NCI-H226 (cell line): ENCODE measurements around the gene CRIM1.

Source experiments
- DNase-seq: peaks from one replicate; pipeline ENCODE4 v3.0.0-alpha.2; 2015

The CRIM1 gene

DNA sequence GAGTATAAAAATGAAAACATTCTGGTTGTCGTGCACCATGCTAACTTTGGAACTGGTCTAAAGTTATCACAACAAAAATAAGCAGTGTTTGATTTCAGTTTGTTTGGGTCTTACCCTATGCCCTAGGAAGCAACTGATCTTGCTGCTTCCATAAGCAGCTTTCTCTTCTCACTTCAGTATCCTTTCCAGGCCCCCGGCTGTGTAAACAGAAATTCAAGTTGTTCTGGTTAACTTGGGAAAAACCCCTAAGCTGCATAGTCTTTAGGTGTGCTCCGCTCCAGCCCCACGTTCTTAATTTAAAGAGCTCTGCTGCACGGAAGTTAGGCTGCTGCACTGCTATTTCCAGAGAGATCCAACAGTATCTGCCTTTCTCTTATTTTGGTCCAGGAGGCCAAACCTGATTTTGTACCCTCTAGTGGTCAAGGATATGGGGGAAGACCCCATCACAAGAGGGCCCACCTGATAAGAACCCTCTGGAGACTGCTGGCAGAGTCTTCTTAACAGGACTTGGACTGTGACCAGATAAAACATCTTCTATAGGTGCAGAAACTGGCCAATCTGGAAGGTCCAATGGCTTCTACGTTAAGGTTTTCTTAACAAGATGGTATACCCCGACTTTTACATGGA is 173.3 kb downstream of the CRIM1 start:
- no peak for DNase-seq

DNA sequence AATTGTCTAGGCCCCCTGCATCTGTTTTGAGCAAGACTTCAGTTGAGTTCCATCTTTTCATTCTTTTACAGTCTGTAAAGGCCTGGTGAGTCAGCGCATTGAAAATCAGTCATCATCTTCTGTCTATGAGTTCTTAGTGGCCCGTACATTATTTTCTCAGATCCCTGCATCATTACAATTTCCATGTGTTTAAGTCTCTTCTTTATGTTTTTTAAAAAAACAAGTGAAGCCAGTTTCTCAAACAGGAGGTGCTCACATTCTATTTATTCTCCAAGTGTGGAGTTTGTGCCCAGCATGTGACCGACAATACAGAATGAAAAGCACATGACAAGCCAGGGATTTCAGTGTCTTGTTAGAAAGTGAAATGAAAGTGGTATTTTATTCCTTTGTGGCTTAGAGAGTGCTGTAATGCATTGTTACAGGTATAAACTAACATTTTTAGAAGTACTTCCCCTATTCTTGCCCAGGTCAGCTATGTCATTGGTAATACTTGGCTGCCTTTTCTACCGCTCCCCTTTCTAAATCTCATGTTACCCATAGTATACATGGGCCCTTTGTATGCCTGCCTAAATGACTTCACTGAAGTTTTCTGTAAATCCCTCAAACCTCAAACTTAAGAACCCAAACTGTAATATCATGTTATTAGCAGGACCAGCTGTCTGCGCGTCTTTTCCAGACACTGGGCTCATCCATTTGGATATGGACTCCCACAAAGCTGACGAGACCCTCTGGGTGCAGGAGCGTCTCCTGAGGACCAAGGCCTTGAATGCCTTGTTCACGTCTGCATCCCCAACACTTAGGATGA is 174.8 kb downstream of the CRIM1 start:
- DNase-seq, result no peak

DNA sequence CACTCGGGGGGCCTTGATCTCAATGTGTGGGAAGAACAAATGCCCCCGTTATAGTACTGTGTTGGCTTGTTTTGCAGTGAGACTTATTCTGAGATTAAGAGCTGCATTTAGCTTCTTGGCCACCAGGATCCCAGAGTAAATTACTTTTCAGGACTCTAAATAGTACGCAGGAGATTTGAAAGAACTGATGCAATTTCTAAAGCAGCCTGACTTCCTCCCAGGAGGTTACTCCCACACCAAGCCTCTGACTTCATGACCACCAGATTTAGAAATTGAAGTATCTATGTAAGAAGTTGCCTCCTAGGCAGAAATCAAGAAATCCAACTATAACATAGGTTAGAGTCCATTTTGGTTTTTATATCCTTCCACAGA is 175.4 kb downstream of the CRIM1 start:
- DNase-seq, result peak; percentile 51

DNA sequence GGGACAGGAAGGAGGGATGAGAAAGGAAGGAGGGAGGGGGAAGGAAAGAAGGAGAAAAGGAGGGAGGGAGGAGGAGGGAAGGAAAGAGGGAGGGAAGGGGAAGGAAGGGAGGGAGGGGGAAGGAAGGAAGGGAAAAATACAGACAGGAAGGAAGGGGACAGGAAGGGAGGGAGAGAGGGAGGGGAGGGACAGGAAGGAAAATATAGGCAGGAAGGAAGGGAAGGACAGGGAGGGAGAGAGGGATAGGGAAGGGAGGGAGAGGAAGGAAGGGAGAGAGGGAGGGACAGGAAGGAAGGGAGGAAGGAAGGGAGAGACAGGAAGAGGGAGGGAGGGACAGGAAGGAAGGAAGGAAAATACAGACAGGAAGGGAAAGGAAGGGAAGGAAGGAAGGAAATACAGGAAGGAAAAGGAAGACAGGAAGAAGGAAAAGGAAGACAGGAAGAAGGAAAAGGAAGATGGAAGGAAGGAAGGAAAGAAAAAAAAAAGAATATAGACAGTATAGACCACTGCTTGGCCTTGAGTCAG is 178.8 kb downstream of the CRIM1 start:
- DNase-seq, result no peak

DNA sequence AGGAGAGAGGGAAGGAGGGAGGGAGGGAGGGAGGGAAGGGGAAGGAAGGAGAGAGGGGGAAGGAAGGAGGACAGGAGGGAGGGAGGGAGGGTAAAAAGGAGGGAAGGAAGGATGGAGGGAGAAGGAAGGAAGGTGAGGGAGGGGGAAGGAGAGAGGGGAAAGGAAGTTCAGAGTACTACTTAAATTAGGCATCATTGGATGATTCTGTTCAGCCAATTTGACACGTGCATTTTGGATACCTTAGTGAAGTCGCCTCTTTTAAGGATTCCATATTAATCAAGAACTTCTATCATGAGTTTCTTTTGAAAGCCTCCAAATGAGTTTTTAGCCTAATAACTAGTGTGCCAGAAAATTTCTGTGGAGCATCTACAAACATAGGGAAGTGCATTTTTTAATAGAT is 179.5 kb downstream of the CRIM1 start:
- no peak for DNase-seq

DNA sequence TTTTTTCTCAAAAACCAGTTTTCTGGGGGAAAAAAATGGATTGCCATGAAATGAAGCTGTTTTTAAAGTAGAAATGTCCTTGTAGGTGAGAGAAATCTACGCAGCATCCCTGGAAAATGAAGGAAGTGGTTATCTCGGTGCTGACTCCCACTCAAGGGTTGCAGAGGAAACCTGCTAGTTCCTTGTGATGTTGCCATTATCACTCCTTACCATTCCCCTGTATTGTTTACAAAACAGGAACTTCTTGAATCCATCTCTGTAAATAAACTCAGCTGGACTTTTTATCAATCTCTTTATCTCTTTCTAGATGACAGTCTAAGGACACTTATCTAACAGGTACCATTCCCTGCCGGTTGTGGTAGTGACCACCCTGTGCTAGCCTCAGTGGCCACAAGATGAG is 181.2 kb downstream of the CRIM1 start:
- DNase-seq, result no peak

DNA sequence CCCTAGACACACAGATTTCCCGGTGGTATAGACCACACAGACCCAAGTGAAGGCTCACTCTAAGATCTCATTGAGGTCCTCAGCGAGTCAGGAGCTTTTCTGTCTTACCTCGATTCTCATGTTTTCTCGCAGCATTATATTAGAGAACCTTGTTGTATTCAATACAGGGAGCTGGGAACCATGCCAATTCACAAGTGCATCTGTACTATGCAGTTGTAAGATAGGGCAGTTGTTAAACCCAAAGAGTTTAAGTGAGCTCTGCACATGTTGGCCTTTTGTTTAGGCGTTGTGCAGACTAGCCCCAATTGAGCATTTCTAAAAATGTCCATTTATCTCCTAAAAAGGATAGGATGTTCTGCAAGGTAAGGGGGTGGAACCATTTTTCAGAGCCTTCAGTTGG is 182.8 kb downstream of the CRIM1 start:
- DNase-seq, result no peak

DNA sequence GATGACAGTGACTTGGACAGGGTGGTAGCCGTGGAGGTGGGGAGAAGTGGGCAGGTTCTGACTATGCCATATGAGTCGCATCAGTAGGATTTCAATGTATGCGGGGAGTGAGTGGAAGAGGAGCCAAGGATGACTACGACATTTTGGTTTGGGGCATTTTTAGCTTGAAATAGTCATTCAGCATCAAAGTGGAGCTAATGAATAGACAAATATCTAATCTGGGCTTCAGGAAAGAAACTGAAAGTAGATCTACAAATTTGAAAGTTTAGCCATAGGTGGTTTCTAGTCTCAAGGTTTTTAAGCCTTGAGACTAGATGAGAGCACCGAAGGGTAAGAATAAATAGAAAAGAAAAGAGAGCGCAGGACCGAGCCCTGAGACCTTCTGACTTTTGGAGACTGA is 184.1 kb downstream of the CRIM1 start:
- DNase-seq, result peak; percentile 62

DNA sequence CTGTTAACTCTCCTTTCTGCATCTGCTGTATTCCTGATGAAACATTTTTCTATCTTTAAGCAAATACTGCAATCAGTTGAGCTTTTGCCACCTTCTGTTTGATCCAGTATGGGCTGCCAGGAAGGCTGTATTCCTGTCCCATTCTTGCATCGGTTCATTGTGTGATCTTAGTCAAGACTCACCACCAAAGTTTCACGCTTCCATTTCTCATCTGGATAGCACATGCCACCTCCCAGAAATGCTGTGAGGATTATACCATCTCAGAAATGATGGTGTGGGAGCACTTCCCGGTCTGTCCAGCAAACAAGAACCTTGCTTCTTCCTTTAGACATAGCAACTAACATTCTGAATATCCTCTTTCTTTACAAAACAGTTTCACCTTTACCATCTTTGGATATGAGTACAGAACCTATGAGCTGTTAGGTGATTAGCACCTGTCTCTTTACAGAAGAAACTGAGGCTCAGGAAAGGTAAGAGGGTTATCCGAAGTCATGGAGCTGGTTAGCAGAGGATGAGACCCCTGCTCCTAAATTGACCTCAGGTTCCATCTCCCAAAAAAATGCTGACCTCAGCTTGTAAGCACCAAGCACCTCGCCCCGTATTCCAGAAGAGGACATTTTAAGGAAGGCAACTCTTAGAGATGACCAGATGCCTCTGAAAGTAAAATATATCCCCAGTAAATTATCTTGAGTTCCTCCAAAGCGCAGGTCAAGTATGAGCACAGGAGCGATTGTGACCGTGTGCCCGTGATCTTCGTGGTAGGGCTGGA is 185.6 kb downstream of the CRIM1 start:
- no peak for DNase-seq

DNA sequence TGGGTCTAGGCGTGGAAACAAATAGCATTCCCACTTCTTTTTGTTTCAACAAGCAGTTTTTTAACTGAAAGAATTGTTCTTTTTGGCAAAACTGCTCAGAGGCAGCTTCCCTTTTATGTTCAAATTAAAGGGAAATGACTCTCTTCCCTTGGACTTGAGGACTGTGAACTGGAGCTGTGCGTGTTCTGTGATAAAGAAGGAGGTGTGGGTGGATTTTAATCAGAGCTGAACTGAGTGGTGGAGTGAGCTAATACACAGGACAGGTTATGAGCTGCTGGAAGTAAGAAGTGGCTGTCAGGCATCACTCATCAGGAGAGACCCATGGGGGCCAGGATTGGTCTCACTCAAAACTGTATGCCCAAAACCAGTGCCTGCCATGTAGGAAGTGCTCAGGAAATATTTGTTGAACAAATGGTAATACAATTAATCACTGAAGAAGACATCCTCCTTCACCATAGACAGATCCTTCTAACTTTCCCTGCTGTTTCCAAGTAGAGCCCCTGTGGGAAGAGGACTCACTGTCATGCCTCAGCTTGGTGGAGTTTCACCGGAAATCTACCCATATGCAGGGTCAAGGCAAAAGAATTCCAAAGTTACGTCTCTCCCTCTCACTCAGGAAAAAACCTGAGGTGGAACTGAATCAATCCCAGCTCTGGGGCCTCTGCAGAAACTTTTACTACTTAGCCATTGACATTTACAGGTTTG is 186.5 kb downstream of the CRIM1 start:
- DNase-seq, result no peak

DNA sequence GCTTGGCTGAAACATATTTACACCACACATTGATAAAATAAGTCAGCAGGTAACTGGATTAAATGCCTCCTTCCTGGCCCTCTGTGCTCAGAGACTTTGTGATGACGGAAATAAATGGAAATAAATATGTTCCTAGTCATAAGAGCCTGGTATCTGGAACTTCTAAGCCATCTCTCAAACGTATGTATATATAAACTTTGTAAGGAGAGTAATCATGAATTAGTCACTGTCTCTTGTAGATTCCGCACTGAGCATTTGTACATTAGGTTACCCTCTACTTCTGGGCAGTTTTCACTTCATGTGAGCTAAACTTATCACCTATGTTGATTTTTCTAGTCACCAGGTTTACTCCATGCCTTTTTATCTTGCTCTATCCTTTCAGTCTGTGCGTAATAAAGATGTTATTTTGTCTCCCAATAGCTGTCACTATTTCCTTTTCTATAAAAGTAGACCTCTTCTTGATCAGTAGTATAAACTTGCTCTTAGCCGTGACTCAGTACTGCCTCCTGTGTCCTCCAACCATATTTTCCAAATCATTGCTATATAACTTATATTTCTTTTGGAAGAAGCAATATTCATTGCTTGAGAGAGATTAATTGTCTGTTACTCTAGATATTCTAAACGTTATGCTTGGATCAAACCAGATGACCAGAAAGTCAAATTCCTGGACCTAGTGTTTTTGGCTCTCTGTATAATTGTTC is 189.2 kb downstream of the CRIM1 start:
- no peak for DNase-seq

DNA sequence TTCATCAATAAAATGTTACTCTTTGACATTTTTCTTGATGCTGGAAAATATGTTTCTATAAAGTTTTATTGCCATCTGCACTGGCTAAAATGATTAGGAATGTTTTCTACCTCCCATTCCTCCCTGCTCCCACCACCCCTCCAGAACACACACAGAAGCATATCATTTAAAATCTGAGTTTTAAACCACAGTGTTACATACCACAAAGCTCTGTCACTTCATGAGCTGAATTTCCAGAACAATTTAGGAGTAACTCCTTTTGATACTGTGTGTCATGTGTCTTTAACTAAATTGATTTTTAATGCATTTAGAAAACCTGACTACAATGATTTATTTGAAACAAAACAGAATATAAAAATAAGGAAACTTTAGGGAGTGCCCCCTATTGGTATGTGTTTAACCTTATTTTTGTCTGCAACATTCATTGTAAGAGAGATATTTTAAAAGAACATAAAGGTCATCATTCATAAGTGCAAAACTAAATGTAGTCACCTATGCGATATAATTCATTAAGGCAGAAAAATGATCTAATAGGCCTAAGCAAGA is 190.4 kb downstream of the CRIM1 start:
- no peak for DNase-seq

DNA sequence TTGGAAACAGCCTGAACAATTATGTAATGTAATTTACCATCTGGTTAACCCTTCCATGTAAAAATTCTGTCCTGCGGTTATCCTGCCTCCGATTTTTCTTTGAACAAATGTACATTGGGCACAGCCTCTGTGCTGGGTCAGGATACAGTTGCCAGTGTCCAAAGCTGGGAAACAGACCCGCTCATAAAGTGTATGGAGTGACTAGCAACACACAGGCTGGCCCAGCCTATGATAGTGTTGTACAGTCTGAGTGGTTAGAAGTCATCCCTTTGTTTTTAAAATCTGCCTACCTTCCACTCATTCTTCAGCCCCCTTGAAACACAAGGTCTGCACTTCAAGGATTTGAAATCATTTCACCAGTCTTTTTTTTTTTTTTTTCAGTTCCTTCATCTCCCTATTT is 192.3 kb downstream of the CRIM1 start:
- DNase-seq, result no peak

DNA sequence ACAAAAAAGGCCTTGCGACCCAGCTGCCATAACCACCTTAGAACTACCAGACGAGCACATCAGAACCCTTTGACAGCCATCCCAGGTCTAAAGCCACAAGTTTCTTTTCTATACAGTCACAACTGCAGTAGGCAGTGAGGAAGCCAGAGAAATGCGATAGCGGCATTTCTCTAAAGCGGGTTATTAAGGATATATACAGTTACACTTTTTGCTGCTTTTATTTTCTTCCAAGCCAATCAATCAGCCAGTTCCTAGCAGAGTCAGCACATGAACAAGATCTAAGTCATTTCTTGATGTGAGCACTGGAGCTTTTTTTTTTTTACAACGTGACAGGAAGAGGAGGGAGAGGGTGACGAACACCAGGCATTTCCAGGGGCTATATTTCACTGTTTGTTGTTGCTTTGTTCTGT is 193.6 kb downstream of the CRIM1 start:
- no peak for DNase-seq

DNA sequence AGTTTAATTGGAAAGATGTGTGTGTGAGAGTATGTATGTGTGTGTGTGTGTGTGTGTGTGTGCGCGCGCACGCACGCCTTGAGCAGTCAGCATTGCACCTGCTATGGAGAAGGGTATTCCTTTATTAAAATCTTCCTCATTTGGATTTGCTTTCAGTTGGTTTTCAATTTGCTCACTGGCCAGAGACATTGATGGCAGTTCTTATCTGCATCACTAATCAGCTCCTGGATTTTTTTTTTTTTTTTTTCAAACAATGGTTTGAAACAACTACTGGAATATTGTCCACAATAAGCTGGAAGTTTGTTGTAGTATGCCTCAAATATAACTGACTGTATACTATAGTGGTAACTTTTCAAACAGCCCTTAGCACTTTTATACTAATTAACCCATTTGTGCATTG is 194.4 kb downstream of the CRIM1 start:
- no peak for DNase-seq

DNA sequence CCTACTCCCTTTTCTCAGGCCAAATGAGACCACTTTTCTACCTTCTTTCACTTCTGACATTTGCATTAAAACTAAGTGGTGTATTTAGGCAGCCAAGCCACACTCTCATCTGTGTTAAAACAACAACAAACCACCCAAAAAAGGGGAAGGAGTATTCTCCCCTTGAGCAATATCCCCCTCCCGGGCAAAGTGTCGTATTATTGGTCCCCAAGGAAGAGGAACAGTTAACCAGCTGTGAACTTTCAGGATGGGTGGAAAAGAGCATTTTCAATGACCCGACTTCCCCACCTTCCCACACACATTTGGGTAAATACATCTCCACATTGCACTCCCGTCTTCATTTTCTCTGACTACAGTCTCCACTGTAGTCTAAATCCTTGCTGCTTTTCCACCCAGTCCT is 198.1 kb downstream of the CRIM1 start:
- DNase-seq, result no peak

DNA sequence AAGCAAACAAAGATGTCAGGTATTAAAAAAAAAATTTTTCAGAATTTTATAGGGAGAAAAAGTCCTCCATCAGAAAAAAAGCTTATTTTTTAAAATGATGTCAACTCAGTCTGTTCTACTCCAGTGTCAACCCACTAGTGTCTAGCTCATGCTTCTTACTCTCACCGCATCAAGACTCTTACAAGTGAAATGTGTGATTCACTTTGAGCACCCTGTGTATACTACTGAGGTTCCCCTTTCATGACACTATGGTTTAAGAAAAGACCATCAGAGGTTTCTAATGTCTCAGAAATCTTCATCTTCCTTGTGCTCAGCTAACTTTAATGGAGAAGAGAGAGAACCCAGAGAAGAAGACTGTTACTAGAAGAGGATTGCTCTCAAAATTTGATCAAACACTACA is 199.0 kb downstream of the CRIM1 start:
- no peak for DNase-seq

DNA sequence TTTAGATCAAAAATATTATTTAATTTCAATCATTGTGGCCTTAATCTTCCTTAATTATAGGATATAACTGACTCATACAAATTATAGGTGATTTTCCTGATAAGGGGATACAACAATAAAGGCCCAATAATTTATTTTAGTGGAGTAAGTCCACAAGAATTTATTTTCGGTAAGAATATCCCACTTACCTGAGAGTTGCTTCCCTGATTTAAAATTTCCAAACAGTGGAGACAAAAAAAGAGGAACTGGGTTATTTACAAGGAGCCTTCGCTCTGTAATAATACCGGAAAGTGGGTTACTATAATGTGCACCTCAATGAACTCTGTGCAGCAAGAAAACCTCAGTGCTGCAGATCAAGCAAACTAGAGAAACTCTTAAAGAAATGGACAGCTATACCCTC is 200.2 kb downstream of the CRIM1 start:
- DNase-seq, result no peak

DNA sequence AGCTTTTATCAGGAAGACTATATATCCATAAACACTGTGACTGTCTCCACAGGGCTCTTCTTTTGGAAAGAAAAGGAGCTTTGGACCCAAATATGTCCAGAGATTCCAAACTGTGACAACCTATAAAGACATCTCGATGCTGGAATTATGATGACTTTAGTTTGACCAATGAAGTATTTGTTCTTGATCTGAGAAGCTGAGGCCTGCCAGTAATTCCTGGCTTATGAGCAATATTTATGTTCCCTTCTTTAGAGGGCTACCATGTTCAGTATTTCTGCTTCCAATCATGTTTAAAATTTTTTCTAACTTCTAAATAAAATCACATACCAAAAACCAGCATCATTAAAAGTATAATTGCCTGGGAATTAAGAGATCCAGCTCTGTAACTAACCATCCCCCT is 201.3 kb downstream of the CRIM1 start:
- no peak for DNase-seq

DNA sequence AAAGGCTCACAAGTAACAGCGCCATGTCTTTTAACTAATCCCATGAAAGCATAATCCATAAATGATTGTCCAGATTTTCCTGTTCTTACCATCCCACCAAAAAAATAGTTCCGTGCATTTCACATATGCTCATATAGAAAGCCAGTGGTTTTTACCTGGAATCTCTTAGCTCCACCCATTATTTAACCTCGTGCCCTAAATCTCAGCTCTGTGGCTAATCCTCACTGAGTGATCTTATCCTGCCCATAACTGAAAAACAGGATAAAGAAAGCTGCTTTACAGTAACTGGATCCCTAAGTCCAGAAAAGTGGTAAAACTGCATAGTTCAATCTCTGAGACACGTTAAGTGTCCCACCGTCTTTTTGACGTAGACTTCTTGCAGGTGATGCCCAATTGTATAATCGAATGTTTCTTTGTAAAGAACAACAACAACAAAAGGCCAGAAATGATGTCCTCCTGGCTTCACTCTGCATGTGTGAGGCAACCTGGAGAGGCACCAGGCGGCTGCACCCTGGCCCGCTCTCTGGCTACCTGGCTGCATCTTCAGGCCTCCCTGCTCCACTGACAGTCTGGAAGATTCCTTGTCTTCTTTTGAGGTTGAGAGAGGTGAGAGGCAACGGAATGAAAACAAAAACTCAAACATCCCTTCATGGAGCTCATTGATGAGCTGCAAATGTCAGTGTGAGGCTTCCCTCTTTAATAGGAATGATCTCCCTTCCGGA is 203.8 kb downstream of the CRIM1 start:
- no peak for DNase-seq

DNA sequence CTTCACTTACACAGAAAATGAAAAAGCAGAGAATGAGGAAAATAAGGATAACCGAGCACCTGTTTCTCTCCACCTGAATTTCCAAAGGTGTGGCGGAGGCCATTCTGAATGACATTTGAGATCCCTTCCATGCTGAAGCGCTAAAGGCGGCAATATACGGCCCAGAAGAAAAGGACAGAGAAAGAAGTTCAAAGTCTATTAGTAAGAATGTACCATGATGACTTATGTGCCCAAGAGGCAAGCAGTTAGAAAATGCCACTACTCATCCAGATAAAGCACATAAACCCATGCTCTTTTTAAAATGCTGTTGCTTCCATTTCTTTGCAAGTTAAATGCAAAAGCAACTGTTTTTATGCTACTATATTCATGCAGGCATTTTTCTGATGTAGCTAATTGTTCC is 205.1 kb downstream of the CRIM1 start:
- no peak for DNase-seq
